WI38 (cell line): ENCODE measurements around the gene LAMC3.

Experiments used
- H3K4me3 ChIP-seq: 2 replicates; pipeline ENCODE4 v1.5.1; 2011; ENCODE audit warnings: low read depth, mild to moderate bottlenecking, control low read depth, low read length
- TF ChIP-seq, protein P1 (sequence below): IDR thresholded peaks from 2 replicates; pipeline ENCODE4 v1.5.1; 2012; ENCODE audit warnings: low read depth, mild to moderate bottlenecking, control low read depth, low read length

The LAMC3 gene

DNA sequence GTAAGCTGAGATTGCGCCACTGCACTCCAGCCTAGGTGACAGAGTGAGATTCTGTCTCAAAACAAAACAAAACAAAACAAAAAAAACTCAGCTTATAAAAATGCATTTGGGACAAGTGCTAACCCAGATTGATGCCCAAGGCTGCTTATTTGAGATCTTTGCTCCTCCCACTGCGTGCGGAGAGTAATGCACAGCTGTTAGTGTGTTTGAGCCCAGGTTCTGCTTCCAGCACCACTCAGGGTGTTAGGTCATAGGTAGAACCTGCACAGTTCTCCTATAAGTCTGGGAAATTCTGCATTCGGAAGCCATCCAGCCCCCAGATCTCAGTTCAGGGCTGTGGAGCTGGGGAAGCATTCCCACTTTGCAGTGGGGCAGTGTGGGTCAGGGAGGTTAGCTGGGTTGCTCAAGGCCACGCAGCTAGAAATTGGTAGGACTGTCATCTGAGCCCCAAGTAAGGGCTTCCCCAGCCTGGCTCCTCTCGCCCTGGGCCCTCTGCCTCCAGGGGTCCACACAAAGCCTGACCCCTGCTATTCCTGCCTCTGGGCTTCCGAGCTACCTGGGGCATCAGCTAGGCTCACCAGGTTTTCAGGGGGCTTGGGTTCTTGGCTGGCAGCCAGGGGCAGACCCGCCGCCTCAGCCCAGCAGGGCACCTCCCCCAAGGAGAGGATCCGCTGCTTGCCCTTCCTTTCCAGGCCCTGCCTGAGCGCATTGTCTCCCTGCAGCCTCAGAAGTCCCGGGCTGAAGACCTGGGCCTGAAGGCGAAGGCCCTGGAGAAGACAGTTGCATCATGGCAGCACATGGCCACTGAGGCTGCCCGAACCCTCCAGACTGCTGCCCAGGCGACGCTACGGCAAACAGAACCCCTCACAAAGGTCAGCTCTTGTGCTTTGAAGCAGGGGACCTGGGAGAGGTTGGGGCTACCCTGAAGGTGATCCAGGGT, 69.7 kb downstream of the LAMC3 start:
- TF ChIP-seq, protein P1, sequence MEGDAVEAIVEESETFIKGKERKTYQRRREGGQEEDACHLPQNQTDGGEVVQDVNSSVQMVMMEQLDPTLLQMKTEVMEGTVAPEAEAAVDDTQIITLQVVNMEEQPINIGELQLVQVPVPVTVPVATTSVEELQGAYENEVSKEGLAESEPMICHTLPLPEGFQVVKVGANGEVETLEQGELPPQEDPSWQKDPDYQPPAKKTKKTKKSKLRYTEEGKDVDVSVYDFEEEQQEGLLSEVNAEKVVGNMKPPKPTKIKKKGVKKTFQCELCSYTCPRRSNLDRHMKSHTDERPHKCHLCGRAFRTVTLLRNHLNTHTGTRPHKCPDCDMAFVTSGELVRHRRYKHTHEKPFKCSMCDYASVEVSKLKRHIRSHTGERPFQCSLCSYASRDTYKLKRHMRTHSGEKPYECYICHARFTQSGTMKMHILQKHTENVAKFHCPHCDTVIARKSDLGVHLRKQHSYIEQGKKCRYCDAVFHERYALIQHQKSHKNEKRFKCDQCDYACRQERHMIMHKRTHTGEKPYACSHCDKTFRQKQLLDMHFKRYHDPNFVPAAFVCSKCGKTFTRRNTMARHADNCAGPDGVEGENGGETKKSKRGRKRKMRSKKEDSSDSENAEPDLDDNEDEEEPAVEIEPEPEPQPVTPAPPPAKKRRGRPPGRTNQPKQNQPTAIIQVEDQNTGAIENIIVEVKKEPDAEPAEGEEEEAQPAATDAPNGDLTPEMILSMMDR, result no peak
- no peak overlapping the region for H3K4me3 ChIP-seq

DNA sequence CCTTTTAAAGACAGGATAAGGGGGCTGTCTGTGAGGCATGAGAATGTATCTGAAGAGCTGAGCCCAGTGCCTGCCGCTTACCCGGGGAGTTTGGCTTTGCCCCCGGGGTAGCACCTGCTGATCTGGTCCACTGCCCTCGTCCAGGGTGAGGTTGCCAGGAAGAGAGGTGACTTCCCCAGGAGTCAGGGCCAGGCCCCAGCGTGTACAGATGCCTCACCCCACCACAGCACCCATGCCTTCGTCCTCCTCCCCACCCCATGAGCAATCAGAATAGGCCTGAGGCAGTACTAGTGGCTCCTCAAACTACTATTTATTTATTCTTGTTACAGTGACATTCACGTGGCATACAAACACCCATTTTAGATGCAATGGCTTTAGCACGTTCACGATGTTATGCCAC, 71.6 kb downstream of the LAMC3 start:
- no peak overlapping the region for H3K4me3 ChIP-seq
- TF ChIP-seq, protein P1, result no peak

DNA sequence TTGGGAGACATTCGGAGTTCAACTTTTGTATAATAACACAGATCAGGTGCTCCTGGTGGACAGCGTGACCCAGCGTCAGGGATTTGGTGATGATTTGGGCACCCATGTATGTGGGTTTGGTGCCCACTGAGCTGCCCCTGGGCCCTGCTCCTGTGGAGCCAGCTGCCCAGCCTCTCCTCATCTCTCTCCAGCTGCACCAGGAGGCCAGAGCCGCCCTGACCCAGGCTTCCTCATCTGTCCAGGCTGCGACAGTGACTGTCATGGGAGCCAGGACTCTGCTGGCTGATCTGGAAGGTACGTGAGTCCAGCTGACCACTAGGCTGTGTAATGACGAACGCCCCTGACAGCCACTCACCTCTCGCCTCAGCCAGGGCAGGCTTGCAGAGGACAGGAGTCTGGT, 72.9 kb downstream of the LAMC3 start:
- TF ChIP-seq, protein P1, result no peak
- H3K4me3 ChIP-seq, result no peak overlapping the region

DNA sequence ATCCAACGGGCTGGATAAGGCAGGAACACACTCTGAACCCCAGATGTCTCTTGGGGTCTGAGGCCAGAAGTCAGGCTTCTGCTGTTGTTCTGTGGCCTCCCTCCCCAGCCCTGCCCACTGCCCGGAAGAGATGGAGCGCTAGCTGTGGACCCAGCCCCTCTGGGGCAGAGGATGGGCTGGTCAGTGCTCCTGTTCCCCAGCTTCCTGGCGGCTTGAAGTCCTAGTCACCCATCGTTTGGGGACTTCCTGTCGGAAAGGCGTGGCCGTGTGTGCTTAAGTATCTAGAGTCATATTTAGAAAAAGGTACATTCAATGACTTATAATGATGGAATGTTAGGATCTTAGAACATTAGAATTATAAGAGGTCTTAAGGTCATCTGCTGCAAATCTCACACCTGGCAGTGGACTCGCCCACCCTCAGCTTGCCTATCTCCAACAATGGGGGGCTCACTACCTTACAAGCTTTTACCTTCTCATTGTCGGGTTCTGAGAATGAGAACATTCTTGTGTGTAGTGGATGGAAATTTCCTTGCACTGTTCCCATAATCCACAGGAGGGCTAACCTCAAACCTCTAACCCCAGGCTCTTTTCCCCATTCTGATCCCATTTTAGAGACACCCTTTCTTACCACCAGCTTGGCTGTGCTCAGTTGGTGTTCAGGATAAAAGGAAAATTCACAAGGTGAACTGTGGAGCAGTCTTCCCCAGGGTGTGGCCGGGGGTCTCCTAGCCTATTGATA, 74.0 kb downstream of the LAMC3 start:
- H3K4me3 ChIP-seq, result no peak overlapping the region
- TF ChIP-seq, protein P1, result no peak

DNA sequence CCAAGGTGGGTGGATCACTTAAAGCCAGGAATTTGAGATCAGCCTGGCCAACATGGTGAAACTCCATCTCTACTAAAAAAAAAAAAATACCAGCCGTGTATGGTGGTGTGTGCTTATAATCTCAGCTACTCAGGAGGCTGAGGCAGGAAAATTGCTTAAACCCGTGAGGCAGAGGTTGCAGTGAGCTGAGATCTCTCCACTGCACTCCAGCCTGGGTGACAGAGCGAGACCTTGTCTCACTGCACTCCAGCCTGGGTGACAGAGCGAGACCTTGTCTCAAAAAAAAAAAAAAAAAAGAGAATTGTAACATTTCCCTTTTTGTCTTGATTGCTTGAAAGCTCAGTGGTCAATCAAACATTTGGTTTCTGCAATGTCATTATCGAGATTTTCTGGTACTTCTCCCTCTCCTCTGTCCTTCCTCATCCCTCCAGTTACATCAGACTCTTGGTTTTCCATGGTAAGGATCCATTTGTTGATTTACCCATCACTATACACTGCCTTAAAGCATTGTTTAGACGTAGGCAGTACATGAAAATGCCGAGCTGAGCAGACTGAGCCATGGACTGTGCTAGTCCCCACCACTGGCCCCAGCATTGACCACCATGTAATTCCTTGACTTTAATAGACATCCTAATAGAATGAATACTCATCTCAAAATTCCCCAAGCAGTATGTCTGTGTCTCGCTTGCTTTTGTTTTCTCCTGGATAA, 75.8 kb downstream of the LAMC3 start:
- TF ChIP-seq, protein P1, result no peak

DNA sequence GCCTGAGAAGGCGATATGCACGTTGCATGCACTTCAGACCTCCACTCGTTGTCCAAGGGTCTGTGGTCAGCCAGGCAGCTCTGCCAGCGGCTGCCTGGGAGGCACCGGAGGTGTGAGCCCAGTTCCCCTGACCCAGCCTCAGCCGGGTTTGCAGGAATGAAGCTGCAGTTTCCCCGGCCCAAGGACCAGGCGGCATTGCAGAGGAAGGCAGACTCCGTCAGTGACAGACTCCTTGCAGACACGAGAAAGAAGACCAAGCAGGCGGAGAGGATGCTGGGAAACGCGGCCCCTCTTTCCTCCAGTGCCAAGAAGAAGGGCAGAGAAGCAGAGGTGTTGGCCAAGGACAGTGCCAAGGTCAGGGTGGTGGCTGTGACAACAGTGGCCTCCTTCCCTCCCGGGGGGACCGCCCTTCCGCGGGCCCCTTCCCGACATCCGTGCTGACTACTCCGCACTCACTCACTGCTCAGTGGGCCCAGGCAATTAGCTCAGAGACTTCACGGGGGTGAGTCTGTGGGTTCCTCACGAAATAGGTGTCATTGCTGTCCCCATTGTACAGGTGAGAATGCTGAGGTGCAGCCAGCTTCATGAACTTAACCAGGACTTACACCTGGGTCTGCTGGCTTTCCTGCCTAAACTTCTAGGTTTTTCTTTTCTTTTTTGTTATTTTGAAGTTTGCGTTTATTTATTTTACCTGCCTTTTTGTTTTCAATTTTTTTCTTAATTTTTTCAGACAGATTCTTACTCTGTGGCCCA, 76.6 kb downstream of the LAMC3 start:
- H3K4me3 ChIP-seq, result no peak overlapping the region
- TF ChIP-seq, protein P1, result no peak

More for the DNA sequence above, 75.8 kb downstream of the LAMC3 start:
- H3K4me3 ChIP-seq, result no peak overlapping the region
